Mucosa of gallbladder (tissue), 1 donor: Measurements from ENCODE around the gene GRID1. TPM values are rescaled to one million over a fixed set of nuclear protein-coding genes. Genes with fewer than 3 reads are reported as not detected.
"Not testable (repeated sequence)": the region's sequence is repeated elsewhere in the genome, so short reads cannot be mapped to it uniquely, and the experiment has no call there.

Experiments used
- DNase-seq: peaks from one replicate; pipeline ENCODE4 v3.0.0-alpha.2; 2020; ENCODE audit warnings: low spot score
- total RNA-seq: library from RNA; stranded (reverse); gene quantifications from one replicate; pipeline ENCODE4 v1.2.1, GENCODE V29; 2021
- donor health status: DM: no; HTN: no; CAD: no.

GRID1 gene
- total RNA-seq, 1 donor from 2014 or later: 6.3 TPM

DNA sequence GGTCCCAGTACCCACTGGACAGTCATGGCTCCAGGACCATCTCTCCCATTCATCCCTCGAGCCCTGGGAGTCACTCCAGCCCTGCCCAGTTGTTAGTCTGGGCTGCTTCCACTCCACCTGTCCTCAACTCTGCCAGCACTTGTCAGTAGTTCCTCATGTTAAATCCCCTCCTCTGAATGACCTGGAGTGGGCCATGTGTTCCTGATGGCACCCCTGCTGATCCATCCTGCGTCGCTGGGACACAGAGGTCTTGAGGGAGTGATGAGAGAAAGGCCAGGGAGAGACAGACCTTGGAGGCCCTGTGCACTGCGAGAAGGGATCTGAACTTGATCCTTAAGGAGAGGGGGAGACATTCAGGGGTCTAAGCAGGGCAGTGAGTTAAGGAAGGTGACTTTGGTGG is 174.9 kb downstream of the GRID1 start:
- no peak for DNase-seq

DNA sequence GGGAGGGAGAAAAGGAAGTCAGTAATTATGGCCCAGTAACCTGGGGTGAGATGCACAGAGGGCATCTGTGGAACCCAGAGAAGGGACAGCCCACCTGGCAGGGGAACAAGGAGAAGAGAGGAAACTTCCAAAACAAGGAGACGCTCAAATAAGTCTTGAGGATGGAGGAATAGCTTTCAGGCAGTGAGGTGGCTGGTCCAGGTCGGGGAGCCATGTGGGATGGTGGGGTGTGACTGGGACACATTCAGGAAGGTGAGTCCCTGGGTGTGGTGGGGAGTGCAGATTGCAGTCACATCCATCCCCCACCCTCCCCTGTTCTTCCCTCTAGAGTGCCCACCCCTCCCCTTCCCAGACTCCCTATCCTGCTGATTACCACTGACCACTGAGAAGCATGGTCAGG is 175.4 kb downstream of the GRID1 start:
- no peak for DNase-seq

DNA sequence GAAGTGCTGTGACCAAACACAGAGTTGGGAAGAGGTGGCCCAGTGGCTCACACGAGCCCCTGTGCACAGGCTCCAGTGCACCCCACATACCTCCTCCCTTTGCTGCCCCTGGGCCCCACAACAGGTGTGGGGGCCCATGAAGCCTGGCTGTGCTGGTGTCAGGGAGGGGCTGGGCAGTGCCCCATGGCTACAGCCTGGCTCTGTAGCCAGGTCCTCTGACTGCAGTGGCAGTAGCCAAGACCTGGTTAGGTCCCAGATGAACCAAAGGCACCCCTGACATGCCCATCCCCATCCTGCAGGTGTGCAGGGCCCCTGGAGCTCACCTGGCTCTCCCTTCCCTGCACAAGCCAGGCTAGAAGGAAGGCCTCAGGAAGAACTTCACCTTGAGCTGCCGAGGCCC is 176.3 kb downstream of the GRID1 start:
- DNase-seq: no peak

DNA sequence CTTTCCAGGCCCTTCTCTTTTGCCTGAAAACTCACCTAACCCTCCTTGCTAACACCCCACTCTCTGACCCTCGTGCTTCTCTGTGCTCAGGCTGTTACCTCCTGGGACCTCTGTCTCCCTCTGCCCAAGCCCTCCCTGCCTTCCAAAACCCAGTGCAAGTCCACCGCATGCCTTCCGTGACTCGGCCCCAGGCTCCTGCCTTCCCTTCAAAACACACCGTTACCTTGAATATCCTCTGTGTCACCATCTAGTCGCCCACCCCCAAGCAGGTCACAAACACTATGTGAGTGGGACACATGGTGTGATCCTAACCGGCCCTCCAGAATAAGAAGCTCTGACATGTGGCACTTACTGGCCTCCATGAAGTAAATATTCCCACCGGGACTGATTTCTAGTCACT is 176.7 kb downstream of the GRID1 start:
- DNase-seq: no peak

DNA sequence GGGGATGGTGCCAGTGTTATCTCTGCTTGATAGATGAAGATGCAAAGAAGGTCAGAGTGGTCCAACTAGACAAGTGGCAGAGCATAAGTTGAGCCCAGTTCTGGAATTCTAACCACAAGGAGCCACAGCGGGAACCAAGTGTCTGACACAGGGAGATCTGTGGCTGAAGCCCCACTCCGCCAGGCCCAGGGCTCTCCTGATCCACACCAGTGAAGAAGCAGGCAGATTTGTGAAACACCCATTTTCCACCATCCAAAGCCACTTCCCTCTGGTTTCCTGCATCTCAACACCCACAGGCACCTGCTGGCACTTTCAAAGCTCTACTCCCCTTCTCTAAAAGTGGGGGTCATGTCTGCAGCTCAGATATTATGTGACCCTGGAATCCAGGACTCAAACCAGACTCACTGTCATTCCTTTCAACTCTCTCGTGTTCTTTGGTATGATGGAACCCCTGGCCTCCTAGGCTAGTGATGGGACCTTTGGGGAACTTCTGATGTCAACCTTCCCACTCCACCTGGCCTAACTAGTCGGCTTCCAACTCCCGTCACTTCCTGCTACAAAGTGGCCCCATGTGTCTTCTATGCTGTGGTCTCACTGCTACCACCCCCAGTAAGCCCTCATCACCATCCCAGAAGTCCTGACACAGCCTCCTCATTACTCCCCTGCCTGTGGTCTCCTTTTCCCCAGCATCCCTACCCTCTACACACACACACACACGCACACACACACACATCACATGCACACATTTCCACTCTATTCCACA is 177.6 kb downstream of the GRID1 start:
- no peak for DNase-seq

DNA sequence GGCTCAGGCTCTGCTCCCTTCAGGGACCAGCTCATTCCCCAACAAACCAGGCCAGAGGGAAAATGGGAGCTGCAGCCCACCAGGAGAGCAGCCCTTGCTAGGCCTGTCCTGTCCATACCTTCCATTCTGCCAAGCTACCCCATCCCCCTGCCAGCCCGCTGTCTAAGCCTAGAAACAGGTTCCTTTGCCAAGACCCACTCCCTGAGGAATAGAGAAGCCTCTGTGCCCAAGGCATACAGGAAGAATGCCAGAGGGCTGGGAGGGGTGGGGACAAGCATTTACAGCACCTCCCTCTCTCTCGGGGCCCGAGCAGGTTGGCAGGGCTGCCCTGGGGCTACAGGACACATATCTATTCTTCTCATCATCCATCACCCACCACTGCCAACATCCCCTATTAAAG is 178.3 kb downstream of the GRID1 start:
- no peak for DNase-seq

DNA sequence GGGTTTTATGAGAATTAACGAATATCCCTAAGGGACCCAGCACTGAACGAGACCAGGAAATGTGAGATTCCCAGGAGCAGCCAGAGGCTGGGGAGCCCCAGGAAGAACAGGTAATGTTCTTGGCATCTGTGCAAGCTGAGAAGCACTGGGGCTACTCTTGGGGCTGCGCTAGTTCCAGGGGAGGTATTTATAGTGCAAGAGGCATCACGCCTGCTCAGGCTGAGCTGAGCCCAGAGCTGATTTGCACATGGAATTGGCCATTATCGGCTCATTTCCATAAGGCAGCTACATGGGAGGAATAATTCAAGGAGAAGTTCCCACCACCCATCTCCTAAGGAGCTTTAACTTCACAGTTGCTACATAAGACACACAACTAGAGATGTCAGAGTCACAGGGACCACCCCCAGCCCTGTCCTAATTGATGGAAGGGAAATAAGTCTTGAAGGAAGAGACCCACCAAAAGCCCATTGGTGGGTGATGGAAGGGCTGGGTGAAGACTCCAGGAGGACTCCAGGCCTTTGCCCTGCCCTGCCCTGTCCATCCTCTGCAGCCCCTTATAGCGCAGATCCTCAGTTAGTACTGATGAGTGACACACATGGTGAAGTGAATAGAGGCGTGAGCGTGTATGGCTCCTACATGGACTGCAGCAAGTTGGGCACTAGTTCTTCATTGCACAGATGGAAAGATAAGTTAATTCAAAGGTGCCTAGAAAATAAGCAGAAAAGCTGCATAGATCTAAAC is 178.9 kb downstream of the GRID1 start:
- DNase-seq: no peak

DNA sequence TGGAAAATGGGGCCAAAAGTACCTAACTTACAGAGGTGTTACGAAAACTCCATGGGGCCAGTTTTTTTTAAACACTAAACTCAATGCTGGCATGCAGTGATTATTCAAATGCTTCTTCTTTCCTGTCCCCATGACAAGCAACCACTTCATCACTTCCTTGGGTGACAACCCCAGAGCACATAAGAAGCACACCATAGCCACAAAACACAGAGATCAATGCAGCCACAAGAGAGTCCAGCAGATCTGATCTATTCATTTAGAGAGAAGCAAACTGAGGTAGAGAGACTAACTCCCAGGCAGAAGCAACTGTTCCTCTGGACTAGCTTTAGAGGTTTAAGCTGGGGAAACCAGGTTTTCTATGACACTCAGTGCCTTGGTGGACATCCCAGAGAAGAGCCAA is 180.0 kb downstream of the GRID1 start:
- DNase-seq: no peak

DNA sequence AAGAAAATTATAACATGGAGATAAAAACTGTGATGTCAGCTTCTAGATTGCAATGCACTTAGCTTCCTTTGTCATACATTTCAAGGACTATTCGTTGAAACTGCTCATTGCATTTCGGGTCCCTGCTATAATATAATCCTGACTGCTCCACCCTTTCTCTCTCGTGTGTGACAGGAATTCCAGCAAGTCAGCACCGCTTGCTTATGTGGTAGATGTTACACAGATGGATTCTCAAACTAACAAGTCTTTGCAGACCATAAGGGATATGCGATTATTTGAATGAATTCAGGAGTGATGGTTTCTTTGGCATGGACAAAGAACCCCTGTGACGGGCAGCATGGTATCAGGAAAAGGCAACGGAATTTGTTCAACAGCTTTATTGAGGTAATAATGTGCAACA is 184.0 kb downstream of the GRID1 start:
- DNase-seq: no peak

DNA sequence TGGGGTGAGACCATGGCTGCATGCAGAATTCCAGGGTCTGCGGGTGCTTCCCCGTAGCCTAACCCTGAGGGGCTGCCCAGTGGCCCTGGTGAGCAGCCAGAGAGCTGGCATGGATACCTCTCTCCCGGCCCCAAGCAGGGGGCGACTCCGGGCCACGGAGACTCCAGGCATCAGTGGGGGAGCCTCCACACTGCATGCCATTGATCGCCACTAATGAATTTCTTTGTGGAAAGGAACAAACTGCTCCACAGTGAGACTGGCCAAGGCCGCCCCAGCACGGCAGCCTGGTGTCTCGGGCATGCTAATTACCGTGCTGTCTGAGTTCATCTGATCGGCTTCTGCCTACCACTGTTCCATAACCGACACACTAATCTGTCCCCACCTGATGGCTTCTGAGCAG is 184.4 kb downstream of the GRID1 start:
- DNase-seq: no peak

DNA sequence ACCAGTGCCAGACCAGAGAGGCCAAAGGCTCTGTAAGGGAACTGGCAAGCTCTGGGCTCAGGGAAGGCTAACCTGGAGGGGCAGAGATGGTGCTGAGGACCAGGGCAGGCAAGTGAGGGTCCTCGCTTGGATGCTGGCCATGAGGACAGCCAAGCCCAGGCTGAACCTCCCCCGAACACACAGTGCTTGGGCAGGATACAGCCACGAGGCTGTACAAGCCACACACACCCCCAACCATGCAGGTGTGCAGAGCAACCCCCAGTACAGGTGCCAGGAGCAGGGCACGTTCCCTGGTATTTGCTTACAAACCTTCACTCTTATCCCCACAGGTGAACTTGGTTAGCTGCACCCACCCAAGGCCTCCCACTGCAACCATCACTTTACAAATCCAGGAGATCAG is 185.7 kb downstream of the GRID1 start:
- no peak for DNase-seq

DNA sequence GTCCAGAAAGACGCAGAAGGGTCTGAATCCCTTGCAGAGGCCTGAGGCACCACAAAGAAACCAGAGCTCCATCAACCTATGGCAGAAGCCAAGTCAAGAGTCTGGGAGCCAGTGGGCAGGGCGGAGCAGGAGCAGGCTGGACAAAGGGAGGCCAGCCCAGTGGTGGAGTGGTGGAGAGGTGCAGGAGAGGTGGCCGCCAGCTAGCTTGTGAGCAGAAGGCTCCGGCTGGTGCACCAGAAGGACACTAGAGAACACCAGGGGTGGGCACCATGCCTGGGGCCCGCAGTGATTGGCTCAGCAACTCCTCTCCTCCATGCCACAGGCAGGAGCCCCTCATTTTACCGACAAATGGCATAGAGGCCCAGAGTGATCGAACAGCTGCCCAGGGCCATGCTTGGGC is 186.6 kb downstream of the GRID1 start:
- no peak for DNase-seq

DNA sequence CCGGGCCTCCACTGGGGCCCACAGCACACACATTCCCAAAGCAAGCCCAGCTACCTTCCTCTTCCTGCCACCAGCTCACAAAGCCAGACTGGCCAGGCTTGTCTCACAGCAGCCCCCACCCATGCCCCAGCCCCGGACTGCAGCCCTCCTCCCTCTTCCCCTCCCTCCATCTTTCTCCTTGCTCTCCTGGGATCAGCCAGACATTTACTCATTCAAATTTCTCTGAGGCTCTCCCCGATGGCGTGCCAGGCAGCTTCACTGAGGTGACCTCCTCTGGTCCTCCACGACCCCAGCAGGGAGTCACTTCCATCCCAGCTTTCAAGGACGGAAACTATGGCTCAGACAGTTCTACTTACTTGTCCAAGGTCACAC is 187.5 kb downstream of the GRID1 start:
- DNase-seq: no peak

DNA sequence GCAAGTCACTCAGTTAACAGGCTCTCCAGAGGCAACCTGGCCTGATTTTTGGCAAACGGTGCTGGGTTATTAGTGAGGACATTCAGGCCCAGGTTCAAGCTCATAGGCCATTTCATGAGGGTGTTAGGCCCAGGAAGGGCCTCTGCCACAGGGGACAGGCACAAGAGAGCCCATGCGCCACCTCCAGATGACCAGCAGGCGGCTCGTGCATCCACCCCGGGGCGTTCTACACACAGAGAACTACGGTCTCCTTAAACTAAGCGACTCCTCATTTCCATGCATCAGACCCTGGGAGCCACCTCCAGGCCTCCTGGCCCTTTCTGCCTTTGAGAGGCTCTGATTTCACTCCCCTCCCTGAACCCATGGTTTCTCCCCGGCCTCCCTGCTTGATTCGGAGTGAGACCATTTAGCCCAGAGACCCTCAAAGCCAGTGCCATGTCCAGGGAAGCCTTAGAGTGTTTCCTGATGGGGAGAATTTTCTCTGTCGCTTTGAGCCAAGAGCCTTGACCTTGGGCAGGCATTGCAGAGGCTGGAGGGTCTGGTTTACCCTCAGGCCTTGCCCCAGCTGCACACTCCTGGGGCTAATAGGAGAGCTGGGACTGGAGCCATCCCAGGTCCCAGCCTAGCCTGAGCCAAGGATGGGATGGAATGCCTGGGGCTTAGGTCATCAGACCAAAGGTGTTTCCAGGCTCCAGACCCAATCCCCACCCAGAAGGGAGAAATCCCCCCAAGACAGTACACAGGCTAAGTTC is 188.0 kb downstream of the GRID1 start:
- DNase-seq: no peak

DNA sequence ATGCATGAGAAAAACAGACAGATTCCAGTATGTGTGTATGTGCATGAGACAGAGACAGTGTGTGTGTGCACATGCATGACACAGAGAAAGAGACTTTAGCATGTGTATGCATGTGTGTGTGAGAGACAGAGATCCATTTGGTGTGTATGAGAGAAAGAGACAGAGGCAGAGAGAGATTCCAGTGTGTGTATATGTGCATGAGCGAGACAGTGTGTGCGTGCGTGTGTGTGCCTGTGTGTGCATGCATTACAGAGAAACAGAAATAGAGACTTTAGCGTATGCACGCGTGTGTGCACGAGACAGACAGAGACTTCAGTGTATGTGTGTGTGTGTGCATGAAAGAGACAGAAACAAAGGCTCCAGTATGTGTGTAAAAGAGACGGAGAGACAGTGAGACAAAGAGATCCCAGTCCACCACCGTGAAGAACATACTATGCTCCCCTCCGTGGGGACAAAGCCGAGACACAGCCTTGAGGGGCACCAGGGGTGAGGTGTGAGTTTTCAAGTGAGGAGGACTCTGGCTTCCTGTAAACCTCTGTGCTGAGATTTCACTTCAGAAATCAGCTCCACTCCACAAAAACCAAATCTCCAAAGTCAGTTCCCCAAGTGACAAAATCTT is 188.9 kb downstream of the GRID1 start:
- no peak for DNase-seq

DNA sequence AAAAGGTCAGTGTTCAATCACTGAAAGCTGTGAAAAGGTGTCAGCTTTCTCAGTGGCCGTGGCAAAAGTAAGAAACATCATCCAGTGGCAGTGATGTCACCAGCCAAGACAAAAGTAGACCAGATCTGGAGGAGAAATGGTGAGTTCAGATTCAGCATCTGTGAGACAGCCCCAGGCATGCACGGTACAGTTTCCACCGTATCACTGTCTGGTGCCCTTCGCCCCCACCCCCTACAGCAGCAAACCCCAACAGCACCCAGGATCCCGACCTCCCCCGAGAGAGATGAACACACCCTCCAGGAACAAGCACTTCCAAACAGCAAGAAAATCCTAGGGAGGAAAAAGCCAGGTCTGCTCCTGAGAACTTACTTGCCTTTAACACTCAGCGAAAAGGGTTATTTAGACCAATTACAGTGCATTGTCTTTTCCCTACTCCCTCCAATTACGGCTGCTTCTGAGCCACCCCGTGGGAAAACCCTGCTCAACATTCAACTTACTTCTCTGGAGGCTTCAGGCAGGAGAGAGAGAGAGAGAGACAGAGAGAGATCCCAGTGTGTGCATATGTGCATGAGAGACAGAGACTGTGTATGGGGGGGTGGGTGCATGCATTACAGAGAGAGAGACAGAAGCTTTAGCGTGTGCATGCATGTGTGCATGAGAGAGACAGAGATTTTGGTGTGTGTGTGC is 189.6 kb downstream of the GRID1 start:
- no peak for DNase-seq

DNA sequence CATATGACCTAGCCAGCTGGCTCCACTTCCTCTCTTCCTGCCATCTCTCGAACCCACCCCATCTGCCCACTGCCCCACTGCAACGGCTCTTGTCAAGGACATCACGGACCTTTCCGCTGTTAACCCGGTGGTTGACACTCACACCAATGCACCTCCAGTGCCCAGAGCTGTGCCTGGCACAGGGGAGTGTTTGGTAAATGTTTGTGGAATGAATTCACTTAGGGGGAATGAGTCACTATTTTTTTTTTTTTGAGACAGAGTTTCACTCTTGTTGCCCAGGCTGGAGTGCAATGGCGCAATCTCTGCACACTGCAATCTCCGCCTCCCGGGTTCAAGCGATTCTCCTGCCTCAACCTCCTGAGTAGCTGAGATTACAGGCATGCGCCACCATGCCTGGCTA is 191.1 kb downstream of the GRID1 start:
- not testable (repeated sequence) for DNase-seq

DNA sequence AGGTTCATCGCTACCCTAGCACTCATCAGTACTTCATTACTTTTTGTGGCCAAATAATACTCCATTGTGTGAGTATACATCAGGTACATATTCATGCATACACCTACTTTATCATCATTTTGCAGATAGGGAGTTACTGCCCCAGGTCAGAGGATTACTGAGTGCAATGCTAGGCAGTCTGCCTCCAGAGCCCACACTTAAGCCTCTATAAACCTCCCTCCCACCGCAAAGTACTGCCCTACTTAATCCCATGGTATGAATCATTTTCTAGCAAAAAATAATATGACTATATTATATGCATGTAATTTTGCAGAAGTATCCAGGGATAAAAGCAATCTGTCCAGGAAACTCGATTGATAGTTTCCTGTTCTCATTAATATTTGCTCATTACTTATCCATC is 194.3 kb downstream of the GRID1 start:
- DNase-seq: no peak

DNA sequence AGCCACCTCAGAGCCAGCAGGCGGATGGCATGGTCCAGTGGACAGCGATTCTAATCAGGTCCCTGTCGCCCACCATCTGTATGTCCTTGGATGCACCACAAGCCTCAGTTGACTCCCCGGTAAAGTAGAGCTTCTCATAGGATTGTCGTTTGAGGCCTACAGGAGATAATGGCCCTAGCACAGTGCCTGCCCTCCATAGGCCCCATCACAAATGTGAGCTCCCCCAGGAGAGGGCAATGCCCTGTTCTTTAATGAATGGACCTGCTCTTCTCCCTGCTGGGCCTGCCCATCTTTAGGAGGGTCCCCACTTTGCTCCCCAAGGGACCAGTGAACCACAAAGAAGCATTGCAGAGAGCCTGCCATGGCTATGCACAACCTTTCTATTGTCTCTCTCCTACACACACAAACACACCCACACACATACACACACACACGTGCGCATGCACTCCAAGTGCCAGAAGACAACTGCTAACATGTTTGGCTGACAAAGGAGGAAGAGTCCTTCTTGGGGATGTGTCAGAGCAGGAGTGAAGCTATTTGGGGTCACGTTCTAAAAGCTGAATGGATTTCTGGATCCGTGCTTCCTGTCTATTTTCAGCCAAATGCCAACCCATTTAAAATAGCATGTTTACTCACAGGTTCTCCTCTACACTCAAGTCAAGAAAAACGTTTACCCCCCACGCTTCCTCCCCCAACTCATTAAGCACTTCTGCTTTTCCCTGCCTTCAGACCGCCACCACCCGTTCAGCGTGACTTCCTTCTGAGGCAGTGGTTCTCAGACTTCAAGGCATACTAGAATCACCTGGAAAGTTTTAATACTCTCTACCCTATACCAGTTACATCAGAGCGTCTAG is 196.1 kb downstream of the GRID1 start:
- DNase-seq: no peak

DNA sequence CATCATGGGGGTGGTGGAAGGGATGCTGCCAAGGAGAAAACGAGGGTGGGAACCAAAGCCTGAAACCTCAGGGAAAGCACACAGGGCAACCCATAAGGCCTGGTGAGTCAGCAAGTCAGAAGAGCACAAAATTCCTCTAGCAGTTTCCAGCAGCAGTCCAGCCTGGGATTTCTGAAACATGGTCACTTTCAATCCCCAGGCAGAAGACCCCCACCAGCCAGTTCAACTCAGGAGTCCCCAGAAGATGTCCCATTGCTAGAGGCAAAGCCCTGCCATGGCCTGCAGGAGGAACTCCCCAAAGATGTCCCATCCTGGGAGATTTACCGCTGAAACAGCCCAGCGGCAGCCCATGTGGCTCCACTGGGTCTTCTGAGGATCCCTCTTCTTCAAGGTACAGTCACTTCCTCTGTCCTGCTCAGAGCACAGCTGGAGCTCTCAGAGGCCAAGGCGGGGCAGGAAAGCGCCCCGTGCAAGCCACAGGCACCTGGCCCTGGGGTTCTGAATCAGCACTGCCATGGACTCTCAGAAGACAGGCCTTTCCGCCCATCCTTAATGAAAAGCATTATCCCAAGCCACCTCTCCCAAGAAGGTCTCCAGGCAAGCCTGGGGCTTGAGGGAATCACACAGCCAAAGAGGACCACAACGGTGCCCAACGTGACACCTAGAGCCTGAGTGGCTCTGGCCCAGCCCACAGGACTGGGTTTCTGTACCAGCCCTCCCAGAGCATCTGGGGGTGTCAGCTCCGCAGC is 196.9 kb downstream of the GRID1 start:
- DNase-seq: no peak
